ENCODE measurements around the gene TCAIM.

The TCAIM gene

DNA sequence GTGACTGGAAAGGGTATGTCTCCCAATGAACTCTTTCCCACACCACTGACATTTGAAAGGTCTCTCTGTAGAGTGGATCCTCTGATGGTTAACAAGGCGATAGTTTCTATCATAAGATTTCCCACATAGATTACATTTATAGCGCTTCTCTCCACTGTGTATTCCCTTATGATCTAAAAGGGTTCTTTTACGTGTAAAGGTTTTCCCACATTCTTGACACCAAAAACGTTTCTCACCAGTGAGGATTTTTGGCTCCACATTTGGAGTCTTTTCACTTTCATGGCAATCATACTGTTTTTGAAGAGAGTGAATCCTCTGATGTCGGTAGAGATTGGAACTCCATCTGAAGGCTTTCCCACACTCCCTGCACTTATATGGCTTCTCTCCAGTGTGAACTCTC lies 108.4 kb downstream of the TCAIM start:
- no peak for DNase-seq

GRCh38 chr3:44451441-44451840 lies 112.9 kb downstream of the TCAIM start:
- no peak for DNase-seq

DNA sequence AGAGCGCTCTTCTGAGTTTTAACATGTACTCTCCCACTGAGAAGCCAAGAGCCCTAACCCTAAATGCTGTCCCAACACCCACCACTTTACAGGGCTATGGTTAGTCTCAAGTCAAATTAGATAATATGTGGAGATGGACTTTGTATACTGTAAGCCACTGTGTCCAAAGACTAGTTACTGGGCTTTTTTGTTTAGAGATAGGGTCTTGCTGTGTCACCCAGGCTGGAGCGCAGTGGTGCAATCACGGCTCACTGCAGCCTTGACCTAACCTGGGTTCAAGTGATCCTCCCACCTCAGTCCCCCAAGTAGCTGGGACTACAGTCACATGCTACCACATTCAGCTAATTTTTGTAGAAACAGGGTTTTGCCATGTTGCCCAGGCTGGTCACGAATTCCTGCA lies 115.7 kb downstream of the TCAIM start:
- DNase-seq = no peak

DNA sequence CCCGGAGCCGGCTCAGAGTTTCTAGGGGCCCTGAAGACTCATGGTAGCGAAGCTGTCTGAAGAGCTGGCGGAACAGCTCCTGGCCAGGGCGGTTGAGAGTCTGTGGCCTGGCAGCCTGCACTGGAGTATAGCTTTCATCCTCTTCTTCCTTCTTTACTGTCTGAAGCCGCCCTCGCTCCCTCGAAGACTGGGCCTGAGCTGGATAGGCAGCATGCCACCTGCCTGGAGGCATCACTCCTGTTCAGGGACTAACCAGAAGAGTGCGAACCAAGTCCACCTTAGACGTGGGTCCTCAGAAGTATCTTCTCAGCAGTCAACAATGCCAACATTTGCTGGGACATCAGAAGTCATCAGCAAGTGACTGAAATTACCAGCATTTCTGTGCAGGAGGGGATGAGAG lies 116.8 kb downstream of the TCAIM start:
- DNase-seq = no peak
